AG04450 (cell line): Measurements from ENCODE around the gene GBP5. TPM values are rescaled to one million over a fixed set of nuclear protein-coding genes. Genes with fewer than 3 reads are reported as not detected.
"Not testable (repeated sequence)": the region's sequence is repeated elsewhere in the genome, so short reads cannot be mapped to it uniquely, and the experiment has no call there.

ENCODE experiments used
- CTCF ChIA-PET: fragments of 300-600, 350-600 bp; formaldehyde crosslinking; extraction: SDS; loops from one replicate; lab custom pipeline; 2022; ENCODE audit warnings: antibody characterized with exemption, inconsistent platforms; lab: Charles Lee
- POLR2A ChIA-PET: fragments of 350-600 bp; formaldehyde crosslinking; extraction: SDS; loops from one replicate; lab custom pipeline; 2021; ENCODE audit warnings: antibody characterized with exemption, inconsistent platforms; lab: Yijun Ruan, JAX
- DNase-seq: peaks from one replicate; pipeline ENCODE4 v3.0.0-alpha.2; 2011; ENCODE audit warnings: low read depth, low spot score
- H3K27ac ChIP-seq: one replicate; pipeline ENCODE4 v1.5.1; 2012; ENCODE audit warnings: low read depth, low read length, control low read depth
- H3K27me3 ChIP-seq: one replicate; pipeline ENCODE4 v1.6.0; 2012; ENCODE audit warnings: low read length; ENCODE audit not compliant: control insufficient read depth, insufficient read depth
- H3K4me3 ChIP-seq: 2 replicates; pipeline ENCODE4 v1.5.1; 2011; ENCODE audit warnings: mild to moderate bottlenecking, low read depth, low read length, control low read depth
- H3K9me3 ChIP-seq: 2 replicates; pipeline ENCODE4 v1.5.1; 2012; ENCODE audit warnings: low read length; ENCODE audit not compliant: control insufficient read depth, insufficient read depth
- CTCF ChIP-seq: IDR thresholded peaks from 2 replicates; pipeline ENCODE4 v1.5.1; 2011; ENCODE audit warnings: low read depth, low read length, control low read depth, inconsistent platforms
- polyA plus RNA-seq: library from polyadenylated mRNA; depleted of rRNA; stranded (reverse); fragments of >200 nt; gene quantifications from 2 replicates; pipeline ENCODE4 v1.2.3, GENCODE V29; 2011

The GBP5 gene
- polyA plus RNA-seq, 1 experiment: not detected

DNA sequence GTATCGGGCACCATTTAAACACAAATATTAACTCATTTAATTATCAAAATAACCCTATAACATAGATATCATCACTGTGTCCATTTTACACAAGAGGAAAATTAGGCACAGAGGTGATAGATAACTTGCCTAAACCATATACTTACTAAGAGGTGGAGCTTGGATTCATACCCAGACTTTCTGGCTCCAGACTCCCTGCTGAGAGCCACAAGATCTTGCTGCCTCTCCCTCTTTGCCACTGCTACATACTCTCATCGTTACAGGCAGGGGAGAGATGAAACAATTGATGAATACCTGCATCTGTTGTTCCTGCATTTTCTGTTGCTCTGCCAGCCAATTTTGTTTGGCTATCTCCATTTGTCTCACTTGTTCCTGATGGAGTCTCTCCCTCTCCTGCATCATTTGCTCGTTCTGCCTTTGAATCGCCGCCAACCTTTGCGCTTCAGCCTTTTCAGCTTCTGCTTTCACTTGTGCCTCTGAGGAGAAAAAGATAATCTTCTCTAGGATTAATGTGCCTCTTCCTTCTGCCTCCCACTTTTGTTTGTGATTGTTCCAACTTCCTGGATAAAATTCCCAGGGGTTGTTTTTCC is 10.6 kb downstream of the GBP5 start:
- no peak overlapping the region for H3K4me3 ChIP-seq
- ChIA-PET POLR2A (no interaction called here), CTCF (no interaction called here)
- no peak for DNase-seq
- H3K9me3 ChIP-seq: no peaks in the 10 kb centered on the region
- no peaks in the 10 kb centered on the region for H3K27me3 ChIP-seq
- H3K27ac ChIP-seq: no peak overlapping the region
- TF ChIP-seq CTCF: no peak

- POLR2A ChIA-PET: no interaction called here
- no peak for TF ChIP-seq CTCF
- Histone ChIP-seq H3K4me3 (no peak overlapping the region), H3K9me3 (no peaks in the 10 kb centered on the region), H3K27me3 (no peaks in the 10 kb centered on the region), H3K27ac (no peak overlapping the region)
- CTCF ChIA-PET: no interaction called here
- DNase-seq: no peak
These were observed 11.9 kb downstream of the GBP5 start for GRCh38 chr1:89260566-89261255.

- TF ChIP-seq CTCF: no peak
- Histone ChIP-seq H3K27ac (no peak overlapping the region), H3K9me3 (no peaks in the 10 kb centered on the region), H3K4me3 (no peak overlapping the region), H3K27me3 (no peaks in the 10 kb centered on the region)
- ChIA-PET POLR2A (no interaction called here), CTCF (no interaction called here)
- no peak for DNase-seq
These were observed 12.6 kb downstream of the GBP5 start for GRCh38 chr1:89260042-89260441.

- no peak for DNase-seq
- no peak overlapping the region for H3K27ac ChIP-seq
- no peak for TF ChIP-seq CTCF
- no peak overlapping the region for H3K4me3 ChIP-seq
- no peaks in the 10 kb centered on the region for H3K27me3 ChIP-seq
- ChIA-PET CTCF (no interaction called here), POLR2A (no interaction called here)
- H3K9me3 ChIP-seq: no peaks in the 10 kb centered on the region
These were observed 13.2 kb downstream of the GBP5 start for GRCh38 chr1:89259283-89259971.

DNA sequence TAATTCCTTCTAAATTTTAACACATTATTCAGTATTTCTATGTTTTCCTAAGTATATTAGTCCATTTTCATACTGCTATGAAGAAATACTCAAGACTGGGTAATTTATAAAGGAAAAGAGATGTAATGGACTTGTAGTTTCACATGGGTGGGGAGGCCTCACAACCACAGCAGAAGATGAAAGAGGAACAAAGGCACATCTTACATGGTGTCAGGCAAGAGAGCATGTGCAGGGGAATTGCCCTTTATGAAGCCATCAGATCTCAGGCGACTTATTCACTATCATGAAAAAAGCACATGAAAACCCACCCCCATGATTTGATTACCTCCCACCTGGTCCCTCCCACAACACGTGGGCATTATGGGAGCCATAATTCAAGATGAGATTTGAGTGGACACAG is 15.6 kb downstream of the GBP5 start:
- DNase-seq: no peak
- TF ChIP-seq CTCF: no peak
- H3K27me3 ChIP-seq: no peaks in the 10 kb centered on the region
- no peak overlapping the region for H3K4me3 ChIP-seq
- no peaks in the 10 kb centered on the region for H3K9me3 ChIP-seq
- ChIA-PET POLR2A (no interaction called here), CTCF (no interaction called here)
- no peak overlapping the region for H3K27ac ChIP-seq

- POLR2A ChIA-PET, H3K9me3 ChIP-seq, H3K27me3 ChIP-seq, DNase-seq, CTCF ChIA-PET, H3K4me3 ChIP-seq, H3K27ac ChIP-seq: not testable (repeated sequence)
These were observed 17.1 kb downstream of the GBP5 start for GRCh38 chr1:89255581-89255980.
